AG04450 (cell line): Measurements from ENCODE around the gene SLC1A2. TPM values are rescaled to one million over a fixed set of nuclear protein-coding genes. Genes with fewer than 3 reads are reported as not detected.

Experiments used
- CTCF ChIA-PET: fragments of 300-600, 350-600 bp; formaldehyde crosslinking; extraction: SDS; loops from one replicate; lab custom pipeline; 2022; ENCODE audit warnings: antibody characterized with exemption, inconsistent platforms; lab: Charles Lee
- POLR2A ChIA-PET: fragments of 350-600 bp; formaldehyde crosslinking; extraction: SDS; loops from one replicate; lab custom pipeline; 2021; ENCODE audit warnings: antibody characterized with exemption, inconsistent platforms; lab: Yijun Ruan, JAX
- DNase-seq: peaks from one replicate; pipeline ENCODE4 v3.0.0-alpha.2; 2011; ENCODE audit warnings: low read depth, low spot score
- H3K27ac ChIP-seq: one replicate; pipeline ENCODE4 v1.5.1; 2012; ENCODE audit warnings: low read depth, low read length, control low read depth
- H3K27me3 ChIP-seq: one replicate; pipeline ENCODE4 v1.6.0; 2012; ENCODE audit warnings: low read length; ENCODE audit not compliant: control insufficient read depth, insufficient read depth
- H3K4me3 ChIP-seq: 2 replicates; pipeline ENCODE4 v1.5.1; 2011; ENCODE audit warnings: mild to moderate bottlenecking, low read depth, low read length, control low read depth
- H3K9me3 ChIP-seq: 2 replicates; pipeline ENCODE4 v1.5.1; 2012; ENCODE audit warnings: low read length; ENCODE audit not compliant: control insufficient read depth, insufficient read depth
- polyA plus RNA-seq: library from polyadenylated mRNA; depleted of rRNA; stranded (reverse); fragments of >200 nt; gene quantifications from 2 replicates; pipeline ENCODE4 v1.2.3, GENCODE V29; 2011
- TF ChIP-seq, protein P1 (sequence below): IDR thresholded peaks from 2 replicates; pipeline ENCODE4 v1.5.1; 2011; ENCODE audit warnings: low read depth, low read length, control low read depth, inconsistent platforms

The SLC1A2 gene
- polyA plus RNA-seq, 1 experiment, result 1.1 TPM

- no peak overlapping the region for H3K4me3 ChIP-seq
- ChIA-PET POLR2A (no interaction called here), CTCF (interaction anchor here (0.8 to 1.2 kb wide), 4 partner anchors 20 to 725 kb away, joined by 3 to 4 read pairs (median 3); no protein-coding TSS in a partner anchor)
- H3K27me3 ChIP-seq, result no peaks in the 10 kb centered on the region
- DNase-seq, result no peak
- TF ChIP-seq, protein P1, sequence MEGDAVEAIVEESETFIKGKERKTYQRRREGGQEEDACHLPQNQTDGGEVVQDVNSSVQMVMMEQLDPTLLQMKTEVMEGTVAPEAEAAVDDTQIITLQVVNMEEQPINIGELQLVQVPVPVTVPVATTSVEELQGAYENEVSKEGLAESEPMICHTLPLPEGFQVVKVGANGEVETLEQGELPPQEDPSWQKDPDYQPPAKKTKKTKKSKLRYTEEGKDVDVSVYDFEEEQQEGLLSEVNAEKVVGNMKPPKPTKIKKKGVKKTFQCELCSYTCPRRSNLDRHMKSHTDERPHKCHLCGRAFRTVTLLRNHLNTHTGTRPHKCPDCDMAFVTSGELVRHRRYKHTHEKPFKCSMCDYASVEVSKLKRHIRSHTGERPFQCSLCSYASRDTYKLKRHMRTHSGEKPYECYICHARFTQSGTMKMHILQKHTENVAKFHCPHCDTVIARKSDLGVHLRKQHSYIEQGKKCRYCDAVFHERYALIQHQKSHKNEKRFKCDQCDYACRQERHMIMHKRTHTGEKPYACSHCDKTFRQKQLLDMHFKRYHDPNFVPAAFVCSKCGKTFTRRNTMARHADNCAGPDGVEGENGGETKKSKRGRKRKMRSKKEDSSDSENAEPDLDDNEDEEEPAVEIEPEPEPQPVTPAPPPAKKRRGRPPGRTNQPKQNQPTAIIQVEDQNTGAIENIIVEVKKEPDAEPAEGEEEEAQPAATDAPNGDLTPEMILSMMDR, result peak; percentile 57
- H3K27ac ChIP-seq, result no peak overlapping the region
- peaks cover 3% of the 10 kb centered on the region; the same call in 1 of the 2 replicates for H3K9me3 ChIP-seq
Observed at GRCh38 chr11:35237860-35238715, 181.3 kb downstream of the SLC1A2 start.

GRCh38 chr11:35237351-35237750 is 182.0 kb downstream of the SLC1A2 start:
- ChIA-PET POLR2A (no interaction called here), CTCF (interaction anchor here (0.8 to 1.2 kb wide), 4 partner anchors 20 to 724 kb away, joined by 3 to 4 read pairs (median 3); no protein-coding TSS in a partner anchor)
- H3K9me3 ChIP-seq, result peaks cover 3% of the 10 kb centered on the region; the same call in 1 of the 2 replicates
- H3K27ac ChIP-seq, result no peak overlapping the region
- TF ChIP-seq, protein P1, result no peak
- H3K27me3 ChIP-seq, result no peaks in the 10 kb centered on the region
- no peak for DNase-seq
- no peak overlapping the region for H3K4me3 ChIP-seq

DNA sequence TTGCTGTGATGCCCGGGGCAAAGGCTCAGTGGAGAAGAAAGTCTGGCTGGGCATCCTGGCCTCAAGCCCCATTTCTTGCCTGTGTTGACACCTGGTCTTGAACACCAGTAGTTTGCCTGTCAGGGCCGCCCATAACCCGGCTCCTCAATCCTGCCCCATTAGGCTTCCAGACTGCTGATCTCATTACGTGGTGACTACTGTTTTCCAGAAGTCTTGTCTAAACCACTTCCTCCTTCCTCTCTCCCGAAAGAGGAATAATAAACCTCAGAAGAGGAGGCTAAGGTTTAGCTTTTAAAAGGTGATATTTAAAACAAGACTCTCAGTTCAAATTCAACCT is 182.7 kb downstream of the SLC1A2 start:
- ChIA-PET POLR2A (no interaction called here), CTCF (no interaction called here)
- DNase-seq, result no peak
- H3K9me3 ChIP-seq, result peaks cover 3% of the 10 kb centered on the region; the same call in 1 of the 2 replicates
- H3K27me3 ChIP-seq, result no peaks in the 10 kb centered on the region
- TF ChIP-seq, protein P1, result no peak
- H3K4me3 ChIP-seq, result no peak overlapping the region
- no peak overlapping the region for H3K27ac ChIP-seq

GRCh38 chr11:35235936-35236666 is 183.3 kb downstream of the SLC1A2 start:
- Histone ChIP-seq H3K4me3 (no peak overlapping the region), H3K9me3 (peaks cover 3% of the 10 kb centered on the region; the same call in 1 of the 2 replicates), H3K27ac (no peak overlapping the region), H3K27me3 (no peaks in the 10 kb centered on the region)
- POLR2A ChIA-PET, result no interaction called here
- CTCF ChIA-PET, result interaction anchor here (0.8 kb wide), 1 partner anchor 296 kb away, joined by 3 read pairs; no protein-coding TSS in a partner anchor
- DNase-seq, result no peak
- TF ChIP-seq, protein P1, result no peak
